Measurements from ENCODE around the gene TNFSF9. TPM values are rescaled to one million over a fixed set of nuclear protein-coding genes. Genes with fewer than 3 reads are reported as not detected.

Gene TNFSF9, protein sequence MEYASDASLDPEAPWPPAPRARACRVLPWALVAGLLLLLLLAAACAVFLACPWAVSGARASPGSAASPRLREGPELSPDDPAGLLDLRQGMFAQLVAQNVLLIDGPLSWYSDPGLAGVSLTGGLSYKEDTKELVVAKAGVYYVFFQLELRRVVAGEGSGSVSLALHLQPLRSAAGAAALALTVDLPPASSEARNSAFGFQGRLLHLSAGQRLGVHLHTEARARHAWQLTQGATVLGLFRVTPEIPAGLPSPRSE
- 1.5 and 2.3 TPM in 2 replicates for total RNA-seq

DNA sequence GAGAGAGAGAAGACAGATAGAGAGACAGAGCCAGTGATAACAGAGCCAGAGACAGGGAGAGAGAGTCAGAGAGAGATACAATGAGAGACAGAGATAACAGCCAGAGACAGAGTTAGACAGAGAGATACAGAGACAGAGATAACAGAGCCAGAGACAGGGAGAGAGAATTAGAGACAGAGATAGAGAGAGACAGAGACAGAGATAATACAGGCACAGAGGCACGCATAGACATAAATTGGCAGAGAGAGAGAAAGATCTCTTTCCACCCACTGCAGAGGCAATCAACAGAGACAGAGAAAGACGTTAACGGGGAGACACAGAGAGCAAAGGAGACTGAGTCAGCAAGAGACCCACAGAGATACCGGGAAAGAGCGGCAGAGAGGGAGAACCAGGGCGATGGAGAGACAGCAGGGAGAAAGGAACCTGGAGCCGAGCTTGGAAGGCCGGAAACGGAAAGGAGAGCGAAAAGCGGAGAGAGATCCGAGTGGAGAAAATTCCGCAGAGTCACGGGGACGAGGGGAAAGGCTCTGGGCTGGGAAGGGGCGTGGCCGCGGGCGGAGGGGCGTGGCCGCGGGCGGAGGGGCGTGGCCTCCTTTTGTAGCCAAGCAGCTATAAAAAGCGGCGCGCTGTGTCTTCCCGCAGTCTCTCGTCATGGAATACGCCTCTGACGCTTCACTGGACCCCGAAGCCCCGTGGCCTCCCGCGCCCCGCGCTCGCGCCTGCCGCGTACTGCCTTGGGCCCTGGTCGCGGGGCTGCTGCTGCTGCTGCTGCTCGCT, at the start of gene TNFSF9:
TSS of gene TNFSF9 (plus strand) at position 641 of the 777 bp plus-strand sequence. CDS start at position 652, 11 bp downstream.

DNA sequence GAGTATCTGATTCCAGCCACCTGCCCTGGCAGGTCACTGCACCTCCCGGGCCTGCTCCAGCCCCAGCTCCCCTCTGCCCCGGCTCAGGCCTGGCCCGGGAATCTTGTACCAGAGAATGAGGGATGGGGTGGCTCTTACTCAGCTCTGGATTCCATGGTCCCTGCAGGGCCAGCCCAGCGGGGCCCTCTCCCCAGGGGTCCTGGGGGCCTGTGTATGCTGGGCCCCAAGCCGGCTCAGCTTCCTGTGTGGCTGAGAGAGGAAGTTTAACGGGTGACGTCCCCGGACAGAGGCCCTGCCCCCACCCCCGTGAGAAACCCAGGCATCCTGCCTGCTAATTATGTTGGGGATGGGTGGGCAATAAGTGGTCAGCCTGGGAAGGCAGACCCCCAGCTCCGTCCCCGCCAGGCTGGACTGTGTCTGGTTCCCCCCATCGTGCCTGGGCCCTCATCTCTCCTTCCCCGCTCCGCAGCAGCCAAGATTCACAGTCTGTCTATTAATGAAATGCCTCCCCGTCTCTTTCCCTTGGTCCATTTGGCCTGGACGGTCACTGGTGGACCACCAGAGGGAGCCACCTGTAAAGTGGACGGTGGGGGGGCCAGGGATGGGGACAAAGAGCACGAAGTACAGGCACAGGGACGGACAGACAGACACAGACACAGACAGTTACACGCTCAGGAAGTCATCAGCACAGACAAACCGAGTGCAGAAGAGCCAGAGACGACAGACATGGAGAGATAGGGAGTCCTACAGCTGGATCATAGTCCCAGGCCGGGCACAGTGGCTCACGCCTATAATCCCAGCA, 49.1 kb upstream of the TNFSF9 start, which contains the start of gene DENND1C:
TSS of gene DENND1C (minus strand) at position 247 of the 802 bp plus-strand sequence. CDS start at position 155, 92 bp downstream.

DNA sequence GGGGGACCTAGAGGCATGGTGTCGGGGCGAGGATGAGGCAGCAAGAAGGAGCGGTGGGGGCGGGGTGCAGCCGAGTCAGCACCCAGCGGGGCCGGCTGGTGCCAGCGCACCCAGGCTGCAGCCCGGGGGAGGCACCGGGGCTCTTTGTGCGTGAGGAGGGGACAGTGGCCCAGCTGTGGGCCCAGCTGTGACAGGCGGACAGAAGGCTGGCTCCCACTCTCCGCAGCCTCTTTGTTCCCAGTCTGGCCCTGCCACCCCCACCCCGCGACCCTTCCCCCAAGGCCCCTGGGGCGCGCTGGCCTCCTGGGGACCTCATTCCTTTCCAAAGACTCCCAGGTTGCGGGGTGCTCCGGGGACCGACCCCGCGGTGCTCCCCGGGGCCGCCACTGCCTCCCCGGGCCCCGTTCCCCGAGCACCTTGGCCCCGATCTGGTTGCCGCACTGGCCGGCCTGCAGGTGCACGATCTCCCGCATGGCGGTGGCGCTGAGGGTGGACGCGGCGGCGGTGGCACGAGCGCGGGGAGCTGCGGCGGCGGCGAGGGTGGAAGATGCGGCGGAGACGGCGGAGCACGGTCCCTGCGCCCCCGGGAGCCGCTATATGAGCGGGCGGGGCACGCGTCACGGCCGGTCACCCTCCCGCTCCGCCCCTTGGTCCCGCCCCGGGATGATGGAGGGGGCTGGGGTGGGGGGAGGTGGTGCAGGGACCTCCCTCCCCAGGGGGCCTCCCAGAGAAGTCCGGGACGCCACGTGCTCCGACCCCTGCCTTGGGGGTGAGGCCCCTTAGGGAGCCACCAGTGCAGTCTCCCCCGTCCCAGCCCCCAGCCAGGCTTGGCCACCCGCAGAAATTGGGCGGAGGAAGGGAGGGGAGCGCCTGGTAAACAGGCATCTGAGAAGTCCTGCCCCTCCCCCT, 28.8 kb upstream of the TNFSF9 start, which contains the start of gene TUBB4A:
TSS of gene TUBB4A (minus strand) at position 570 of the 909 bp plus-strand sequence. CDS start at position 473, 97 bp downstream.

Small RNA genes lying within 50 kb of the gene (small RNA-seq; reads per million reads assigned to genes)
- gene AC010503.2 = not detected
- not detected for gene RF00019

Other genes with a start within 250 kb of the TNFSF9 start
- gene ACER1, start 197.4 kb upstream of the TNFSF9 start, total RNA-seq = not detected in 2 replicates
- 55.1 and 87.8 TPM in 2 replicates for gene CLPP, start 169.5 kb upstream of the TNFSF9 start, total RNA-seq
- 34.0 and 46.3 TPM in 2 replicates for gene ALKBH7, start 158.2 kb upstream of the TNFSF9 start, total RNA-seq
- 0.73 and 0.98 TPM in 2 replicates for gene PSPN, start 155.1 kb upstream of the TNFSF9 start, total RNA-seq
- gene GTF2F1, start 137.9 kb upstream of the TNFSF9 start, total RNA-seq = 40.7 and 42.3 TPM in 2 replicates
- gene KHSRP, start 106.2 kb upstream of the TNFSF9 start, total RNA-seq = 103 and 198 TPM in 2 replicates
- not detected in 2 replicates for gene SLC25A41, start 97.3 kb upstream of the TNFSF9 start, total RNA-seq
- 18.0 TPM in 2 replicates for gene SLC25A23, start 71.2 kb upstream of the TNFSF9 start, total RNA-seq
- gene CRB3, start 66.8 kb upstream of the TNFSF9 start, total RNA-seq = not detected in 2 replicates
- gene DENND1C, start 49.2 kb upstream of the TNFSF9 start, total RNA-seq = under 0.01 TPM in 1 of 2 replicates, not detected in the other
- not detected in 2 replicates for gene TUBB4A, start 28.7 kb upstream of the TNFSF9 start, total RNA-seq
- 0.59 and 1.5 TPM in 2 replicates for gene CD70, start 60.1 kb downstream of the TNFSF9 start, total RNA-seq
- not detected in 2 replicates for gene TNFSF14, start 139.1 kb downstream of the TNFSF9 start, total RNA-seq
- gene C3, start 189.6 kb downstream of the TNFSF9 start, total RNA-seq = 3.1 and 19.1 TPM in 2 replicates
- 41.5 and 42.8 TPM in 2 replicates for gene GPR108, start 206.6 kb downstream of the TNFSF9 start, total RNA-seq
- gene TRIP10, start 208.7 kb downstream of the TNFSF9 start, total RNA-seq = 34.5 and 38.1 TPM in 2 replicates
- not detected in 2 replicates for gene SH2D3A, start 236.4 kb downstream of the TNFSF9 start, total RNA-seq
- gene VAV1, start 241.7 kb downstream of the TNFSF9 start, total RNA-seq = not detected in 2 replicates